Activated T-helper 2 cell treated with anti-CD3 and anti-CD28 coated beads, Interferon-gamma antibody, Interleukin-2, Interleukin-4, amounts not matched to agents 10 μg/mL and 5 μg/mL and 100 μg/mL, durations not matched to agents 14 hours and 24 hours and 36 hours (primary cell): ENCODE measurements around the gene GAK. TPM values are rescaled to one million over a fixed set of nuclear protein-coding genes. Genes with fewer than 3 reads are reported as not detected.

ENCODE experiments used
- DNase-seq: peaks from one replicate; pipeline ENCODE4 v3.0.0; 2021; ENCODE audit warnings: low spot score
- H3K27ac Mint-ChIP-seq: one replicate; pipeline ENCODE4 v1.8.0; 2021; ENCODE audit warnings: mixed read lengths
- H3K27me3 Mint-ChIP-seq: one replicate; pipeline ENCODE4 v1.8.0; 2021; ENCODE audit warnings: low read depth, mixed read lengths
- H3K36me3 Mint-ChIP-seq: one replicate; pipeline ENCODE4 v1.8.0; 2021; ENCODE audit warnings: low read depth, mixed read lengths
- H3K4me1 Mint-ChIP-seq: one replicate; pipeline ENCODE4 v1.8.0; 2021; ENCODE audit warnings: low read depth, mixed read lengths
- H3K4me3 Mint-ChIP-seq: one replicate; pipeline ENCODE4 v1.8.0; 2021; ENCODE audit warnings: low read depth, mild to moderate bottlenecking, moderate library complexity, mixed read lengths
- H3K9me3 Mint-ChIP-seq: one replicate; pipeline ENCODE4 v1.8.0; 2021; ENCODE audit warnings: mixed read lengths
- intact Hi-C: fragments of 100-400 bp; cut with micrococcal nuclease; formaldehyde crosslinking; loops from one replicate; pipeline ENCODE4 v1.15.1; 2023
- total RNA-seq: library from RNA; stranded (reverse); gene quantifications from 2 replicates; pipeline ENCODE4 v1.2.3, GENCODE V29; 2022

GAK gene
- total RNA-seq, 1 donor from 2014 or later, result 125 TPM

- no peak overlapping the region for H3K27ac Mint-ChIP-seq
- intact Hi-C loops, result no loop called here
- peaks cover 49% of the 10 kb centered on the region for H3K36me3 Mint-ChIP-seq
- H3K4me3 Mint-ChIP-seq, result no peak overlapping the region
- H3K9me3 Mint-ChIP-seq, result no peaks in the 10 kb centered on the region
- no peak for DNase-seq
- peaks cover 7% of the 10 kb centered on the region for H3K4me1 Mint-ChIP-seq
- no peaks in the 10 kb centered on the region for H3K27me3 Mint-ChIP-seq
Observed at GRCh38 chr4:910366-911091, 21.6 kb downstream of the GAK start.

- no peak overlapping the region for H3K27ac Mint-ChIP-seq
Observed at GRCh38 chr4:909821-910220, 22.3 kb downstream of the GAK start.

GRCh38 chr4:909131-909571, 23.0 kb downstream of the GAK start:
- intact Hi-C loops, result no loop called here
- Mint-ChIP-seq H3K4me1 (no peaks in the 10 kb centered on the region), H3K9me3 (no peaks in the 10 kb centered on the region), H3K27me3 (no peaks in the 10 kb centered on the region), H3K4me3 (no peak overlapping the region), H3K36me3 (peaks cover 56% of the 10 kb centered on the region), H3K27ac (no peak overlapping the region)
- DNase-seq, result no peak

More at GRCh38 chr4:909821-910220, 22.3 kb downstream of the GAK start:
- Mint-ChIP-seq H3K27me3 (no peaks in the 10 kb centered on the region), H3K4me3 (no peak overlapping the region), H3K4me1 (peaks cover under 1% of the 10 kb centered on the region), H3K9me3 (no peaks in the 10 kb centered on the region), H3K36me3 (peaks cover 54% of the 10 kb centered on the region)
- no peak for DNase-seq
- intact Hi-C loops, result no loop called here

GRCh38 chr4:907691-908425, 24.3 kb downstream of the GAK start:
- Mint-ChIP-seq H3K27me3 (no peaks in the 10 kb centered on the region), H3K9me3 (no peaks in the 10 kb centered on the region), H3K4me1 (no peaks in the 10 kb centered on the region), H3K4me3 (no peak overlapping the region), H3K27ac (no peak overlapping the region), H3K36me3 (peaks cover 59% of the 10 kb centered on the region)
- no peak for DNase-seq
- intact Hi-C loops, result no loop called here

- no peaks in the 10 kb centered on the region for H3K27me3 Mint-ChIP-seq
- H3K4me1 Mint-ChIP-seq, result no peaks in the 10 kb centered on the region
- H3K4me3 Mint-ChIP-seq, result no peak overlapping the region
- H3K27ac Mint-ChIP-seq, result no peak overlapping the region
- H3K9me3 Mint-ChIP-seq, result no peaks in the 10 kb centered on the region
- intact Hi-C loops, result no loop called here
- H3K36me3 Mint-ChIP-seq, result peaks cover 56% of the 10 kb centered on the region
- no peak for DNase-seq
Observed at GRCh38 chr4:907103-907400, 25.1 kb downstream of the GAK start.

- H3K4me3 Mint-ChIP-seq, result no peak overlapping the region
- intact Hi-C loops, result no loop called here
- H3K27me3 Mint-ChIP-seq, result no peaks in the 10 kb centered on the region
- H3K4me1 Mint-ChIP-seq, result no peaks in the 10 kb centered on the region
- DNase-seq, result no peak
- H3K27ac Mint-ChIP-seq, result no peak overlapping the region
- H3K36me3 Mint-ChIP-seq, result peaks cover 53% of the 10 kb centered on the region
- H3K9me3 Mint-ChIP-seq, result no peaks in the 10 kb centered on the region
Observed at GRCh38 chr4:906339-907102, 25.6 kb downstream of the GAK start.

- DNase-seq, result no peak
- Mint-ChIP-seq H3K27me3 (no peaks in the 10 kb centered on the region), H3K36me3 (peaks cover 47% of the 10 kb centered on the region), H3K27ac (no peak overlapping the region), H3K9me3 (no peaks in the 10 kb centered on the region), H3K4me1 (no peaks in the 10 kb centered on the region), H3K4me3 (no peak overlapping the region)
- intact Hi-C loops, result no loop called here
Observed at GRCh38 chr4:905485-906338, 26.4 kb downstream of the GAK start.

GRCh38 chr4:903066-904046, 28.8 kb downstream of the GAK start:
- H3K27ac Mint-ChIP-seq, result no peak overlapping the region
- DNase-seq, result no peak
- H3K27me3 Mint-ChIP-seq, result no peaks in the 10 kb centered on the region
- H3K9me3 Mint-ChIP-seq, result no peaks in the 10 kb centered on the region
- H3K4me3 Mint-ChIP-seq, result no peak overlapping the region
- peaks cover 41% of the 10 kb centered on the region for H3K36me3 Mint-ChIP-seq
- intact Hi-C loops, result no loop called here
- no peaks in the 10 kb centered on the region for H3K4me1 Mint-ChIP-seq

GRCh38 chr4:901192-901910, 30.8 kb downstream of the GAK start:
- intact Hi-C loops, result no loop called here
- Mint-ChIP-seq H3K27ac (no peak overlapping the region), H3K27me3 (no peaks in the 10 kb centered on the region), H3K4me3 (no peak overlapping the region), H3K4me1 (no peaks in the 10 kb centered on the region), H3K9me3 (no peaks in the 10 kb centered on the region), H3K36me3 (peaks cover 36% of the 10 kb centered on the region)
- no peak for DNase-seq

- intact Hi-C loops, result no loop called here
- no peaks in the 10 kb centered on the region for H3K9me3 Mint-ChIP-seq
- no peak for DNase-seq
- no peak overlapping the region for H3K4me3 Mint-ChIP-seq
- no peaks in the 10 kb centered on the region for H3K27me3 Mint-ChIP-seq
- no peaks in the 10 kb centered on the region for H3K4me1 Mint-ChIP-seq
- H3K36me3 Mint-ChIP-seq, result peaks cover 36% of the 10 kb centered on the region
- no peak overlapping the region for H3K27ac Mint-ChIP-seq
Observed at GRCh38 chr4:900721-901120, 31.4 kb downstream of the GAK start.

- DNase-seq, result no peak
- no peaks in the 10 kb centered on the region for H3K4me1 Mint-ChIP-seq
- intact Hi-C loops, result no loop called here
- no peaks in the 10 kb centered on the region for H3K27me3 Mint-ChIP-seq
- no peak overlapping the region for H3K4me3 Mint-ChIP-seq
- H3K27ac Mint-ChIP-seq, result no peak overlapping the region
- peaks cover 35% of the 10 kb centered on the region for H3K36me3 Mint-ChIP-seq
- H3K9me3 Mint-ChIP-seq, result no peaks in the 10 kb centered on the region
Observed at GRCh38 chr4:900073-900472, 32.0 kb downstream of the GAK start.
